Caco-2 (cell line): Measurements from ENCODE around the gene PLP2. TPM values are rescaled to one million over a fixed set of nuclear protein-coding genes. Genes with fewer than 3 reads are reported as not detected.

Experiments
- BruUV-seq: library from RNA; stranded (reverse); fragments of 400-500 nt; replicated peaks from 2 replicates; lab custom pipeline; 2021; lab: Mats Ljungman, UMichigan
- CTCF ChIA-PET: fragments of 300-600 bp; sonication (Branson Sonifier 250); formaldehyde crosslinking; loops from one replicate; lab custom pipeline; 2022; ENCODE audit warnings: antibody characterized with exemption; lab: Charles Lee
- POLR2A ChIA-PET: fragments of 300-600 bp; sonication (Branson Sonifier 250); formaldehyde crosslinking; loops from one replicate; lab custom pipeline; 2022; ENCODE audit warnings: antibody characterized with exemption; lab: Charles Lee
- DNase-seq, 2 experiments: peaks; one replicate each; pipeline versions ENCODE4 v3.0.0 to v3.0.0-alpha.2; 2020 to 2022
- H3K27me3 ChIP-seq: replicated peaks from 2 replicates; pipeline ENCODE4 v1.6.0; 2011; ENCODE audit warnings: low read length; ENCODE audit not compliant: control insufficient read depth, insufficient read depth
- H3K36me3 ChIP-seq: 2 replicates; pipeline ENCODE4 v1.5.1; 2011; ENCODE audit warnings: low read length; ENCODE audit not compliant: control insufficient read depth, insufficient read depth
- H3K4me1 ChIP-seq: fragments of 250-450 bp; sonication (Bioruptor Pico); 2 replicates; pipeline ENCODE4 v1.5.1; 2020; ENCODE audit warnings: mild to moderate bottlenecking
- H3K4me3 ChIP-seq: 2 replicates; pipeline ENCODE4 v1.5.1; 2011; ENCODE audit warnings: low read depth, mild to moderate bottlenecking, control low read depth, low read length
- H3K9me3 ChIP-seq: fragments of 250-450 bp; sonication (Bioruptor Pico); 2 replicates; pipeline ENCODE4 v1.5.1; 2020; ENCODE audit warnings: mild to moderate bottlenecking, moderate library complexity
- H3K27ac Mint-ChIP-seq: one replicate; pipeline ENCODE4 v1.8.0; 2022; ENCODE audit warnings: mixed read lengths; ENCODE audit not compliant: unreplicated experiment
- H3K27me3 Mint-ChIP-seq: one replicate; pipeline ENCODE4 v1.8.0; 2022; ENCODE audit warnings: mixed read lengths; ENCODE audit not compliant: insufficient read depth, unreplicated experiment
- H3K36me3 Mint-ChIP-seq: one replicate; pipeline ENCODE4 v1.8.0; 2022; ENCODE audit warnings: mild to moderate bottlenecking, mixed read lengths; ENCODE audit not compliant: insufficient read depth, unreplicated experiment
- H3K4me1 Mint-ChIP-seq: one replicate; pipeline ENCODE4 v1.8.0; 2022; ENCODE audit warnings: low read depth, mixed read lengths; ENCODE audit not compliant: unreplicated experiment
- H3K4me3 Mint-ChIP-seq: one replicate; pipeline ENCODE4 v1.8.0; 2022; ENCODE audit warnings: mild to moderate bottlenecking, moderate library complexity, mixed read lengths; ENCODE audit not compliant: unreplicated experiment
- H3K9me3 Mint-ChIP-seq: one replicate; pipeline ENCODE4 v1.8.0; 2022; ENCODE audit warnings: mixed read lengths; ENCODE audit not compliant: unreplicated experiment
- intact Hi-C: fragments of 100-400 bp; cut with micrococcal nuclease; formaldehyde crosslinking; loops from one replicate; pipeline ENCODE4 v1.10.0; 2022; ENCODE audit not compliant: unreplicated experiment
- total RNA-seq: library from RNA; stranded (reverse); gene quantifications from 2 replicates; pipeline ENCODE4 v1.2.3, GENCODE V29; 2022
- TF ChIP-seq, protein P1 (sequence below), 2 experiments: fragments of 200-600 bp in 1 of 2; IDR thresholded peaks; 1 replicate in 1 of 2; 2 replicates in 1 of 2; pipeline versions ENCODE4 v1.5.1 to v1.8.0; 2011 to 2022; ENCODE audit warnings: antibody characterized with exemption in 1 of 2, control low read depth in 1 of 2, inconsistent platforms in 1 of 2, low read depth in 1 of 2, low read length in 1 of 2, mild to moderate bottlenecking in 1 of 2, moderate library complexity in 1 of 2; ENCODE audit not compliant: insufficient read depth in 1 of 2, severe bottlenecking in 1 of 2, unreplicated experiment in 1 of 2

Gene PLP2
- total RNA-seq, 1 experiment from 2014 or later: 54.2 TPM

DNA sequence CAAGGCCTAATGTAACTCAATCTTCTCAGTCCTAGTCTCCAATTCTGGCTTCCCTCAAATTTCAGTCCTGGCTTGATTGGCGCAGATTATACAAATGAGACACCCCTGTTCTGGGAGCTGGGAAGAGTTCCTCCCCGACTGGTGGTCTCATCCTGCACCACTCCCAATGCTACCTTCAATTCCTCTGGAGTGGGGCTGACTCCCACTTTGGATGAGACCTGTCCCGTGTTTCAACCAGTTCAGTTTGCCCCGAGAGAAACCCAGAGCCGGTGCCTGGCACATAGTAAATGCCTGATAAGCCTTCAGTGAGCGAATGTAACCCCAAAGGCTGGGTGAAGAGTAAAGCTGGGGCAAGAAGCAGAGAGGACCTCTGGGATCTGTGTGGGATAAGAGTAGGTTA lies 32.3 kb downstream of the PLP2 start:
- Mint-ChIP-seq H3K27ac (no peak overlapping the region), H3K4me1 (no peaks in the 10 kb centered on the region), H3K36me3 (peaks cover 7% of the 10 kb centered on the region), H3K9me3 (no peaks in the 10 kb centered on the region), H3K27me3 (no peaks in the 10 kb centered on the region), H3K4me3 (no peak overlapping the region)
- ChIA-PET CTCF (no interaction called here), POLR2A (no interaction called here)
- no TSS peak for BruUV-seq
- no peak overlapping the region for H3K4me3 ChIP-seq
- DNase-seq: no peak
- H3K36me3 ChIP-seq: no peaks in the 10 kb centered on the region
- no peaks in the 10 kb centered on the region for H3K27me3 ChIP-seq
- H3K4me1 ChIP-seq: peaks cover 13% of the 10 kb centered on the region; the same call in 1 of the 2 replicates
- no peaks in the 10 kb centered on the region for H3K9me3 ChIP-seq
- intact Hi-C loops: no loop called here
- TF ChIP-seq, protein P1, sequence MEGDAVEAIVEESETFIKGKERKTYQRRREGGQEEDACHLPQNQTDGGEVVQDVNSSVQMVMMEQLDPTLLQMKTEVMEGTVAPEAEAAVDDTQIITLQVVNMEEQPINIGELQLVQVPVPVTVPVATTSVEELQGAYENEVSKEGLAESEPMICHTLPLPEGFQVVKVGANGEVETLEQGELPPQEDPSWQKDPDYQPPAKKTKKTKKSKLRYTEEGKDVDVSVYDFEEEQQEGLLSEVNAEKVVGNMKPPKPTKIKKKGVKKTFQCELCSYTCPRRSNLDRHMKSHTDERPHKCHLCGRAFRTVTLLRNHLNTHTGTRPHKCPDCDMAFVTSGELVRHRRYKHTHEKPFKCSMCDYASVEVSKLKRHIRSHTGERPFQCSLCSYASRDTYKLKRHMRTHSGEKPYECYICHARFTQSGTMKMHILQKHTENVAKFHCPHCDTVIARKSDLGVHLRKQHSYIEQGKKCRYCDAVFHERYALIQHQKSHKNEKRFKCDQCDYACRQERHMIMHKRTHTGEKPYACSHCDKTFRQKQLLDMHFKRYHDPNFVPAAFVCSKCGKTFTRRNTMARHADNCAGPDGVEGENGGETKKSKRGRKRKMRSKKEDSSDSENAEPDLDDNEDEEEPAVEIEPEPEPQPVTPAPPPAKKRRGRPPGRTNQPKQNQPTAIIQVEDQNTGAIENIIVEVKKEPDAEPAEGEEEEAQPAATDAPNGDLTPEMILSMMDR (IDR thresholded peaks at IDR 0.05; ENCODE audit: insufficient read depth in 1 of 2, low read depth in 1 of 2, low read length in 1 of 2, severe bottlenecking in 1 of 2, unreplicated experiment in 1 of 2): no peak

DNA sequence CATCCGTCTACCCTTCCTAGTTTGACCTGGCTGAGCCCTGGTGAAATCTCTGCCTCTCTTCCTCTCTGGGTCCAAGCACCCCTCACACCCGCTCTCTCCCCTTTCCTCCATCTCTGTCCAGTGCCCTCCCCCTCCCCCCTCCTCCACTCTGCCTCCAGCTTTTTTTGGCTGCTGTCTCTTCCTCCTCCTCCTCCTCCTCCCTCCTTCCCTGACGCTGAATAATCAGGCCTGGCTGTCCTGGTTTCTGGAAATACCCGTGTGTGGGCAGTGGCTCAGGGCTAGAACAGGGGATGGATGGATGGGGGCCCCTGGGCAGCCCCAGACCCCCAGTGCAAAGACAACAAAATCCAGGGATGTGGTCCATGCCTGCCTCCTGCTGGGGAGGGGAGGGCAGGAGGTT lies 33.0 kb downstream of the PLP2 start:
- no peak for DNase-seq
- H3K36me3 Mint-ChIP-seq: peaks cover 7% of the 10 kb centered on the region
- no TSS peak for BruUV-seq
- H3K9me3 Mint-ChIP-seq: no peaks in the 10 kb centered on the region
- H3K27ac Mint-ChIP-seq: no peak overlapping the region
- TF ChIP-seq, protein P1 (IDR thresholded peaks at IDR 0.05; ENCODE audit: insufficient read depth in 1 of 2, low read depth in 1 of 2, low read length in 1 of 2, severe bottlenecking in 1 of 2, unreplicated experiment in 1 of 2): no peak
- peaks cover 13% of the 10 kb centered on the region; the same call in 1 of the 2 replicates for H3K4me1 ChIP-seq
- H3K4me3 ChIP-seq: no peak overlapping the region
- POLR2A ChIA-PET: no interaction called here
- H3K4me3 Mint-ChIP-seq: no peak overlapping the region
- CTCF ChIA-PET: no interaction called here
- H3K9me3 ChIP-seq: no peaks in the 10 kb centered on the region
- no peaks in the 10 kb centered on the region for H3K4me1 Mint-ChIP-seq
- no peaks in the 10 kb centered on the region for H3K27me3 ChIP-seq
- no peaks in the 10 kb centered on the region for H3K27me3 Mint-ChIP-seq
- intact Hi-C loops: no loop called here
- H3K36me3 ChIP-seq: no peaks in the 10 kb centered on the region

DNA sequence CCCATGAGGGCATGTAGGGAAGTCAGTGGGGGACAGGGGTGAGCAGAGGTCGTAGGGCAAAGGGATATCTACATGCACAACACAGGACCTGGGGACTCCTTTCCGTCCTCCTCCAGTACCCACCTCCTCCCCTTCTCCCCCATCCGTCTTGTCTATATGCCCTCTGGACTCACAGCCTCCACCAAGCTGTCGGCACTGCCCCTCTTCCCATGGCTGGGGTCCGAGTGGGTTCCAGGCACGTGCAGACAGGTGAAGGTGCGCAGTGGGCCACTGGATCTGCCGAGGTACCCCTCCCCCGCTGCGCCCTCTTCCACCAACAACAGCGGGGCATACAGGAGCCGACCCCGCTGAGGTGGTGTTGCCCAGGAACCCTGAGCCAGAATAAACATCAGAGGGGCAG lies 33.7 kb downstream of the PLP2 start:
- H3K4me1 ChIP-seq: peaks cover 11% of the 10 kb centered on the region; the same call in 1 of the 2 replicates
- H3K36me3 Mint-ChIP-seq: peaks cover 7% of the 10 kb centered on the region
- no peak for DNase-seq
- no peaks in the 10 kb centered on the region for H3K27me3 Mint-ChIP-seq
- no peak overlapping the region for H3K4me3 Mint-ChIP-seq
- no peaks in the 10 kb centered on the region for H3K9me3 Mint-ChIP-seq
- TF ChIP-seq, protein P1 (IDR thresholded peaks at IDR 0.05; ENCODE audit: insufficient read depth in 1 of 2, low read depth in 1 of 2, low read length in 1 of 2, severe bottlenecking in 1 of 2, unreplicated experiment in 1 of 2): no peak
- no peaks in the 10 kb centered on the region for H3K9me3 ChIP-seq
- no peak overlapping the region for H3K27ac Mint-ChIP-seq
- H3K4me1 Mint-ChIP-seq: no peaks in the 10 kb centered on the region
- intact Hi-C loops: no loop called here
- H3K36me3 ChIP-seq: no peaks in the 10 kb centered on the region
- no TSS peak for BruUV-seq
- ChIA-PET POLR2A (no interaction called here), CTCF (no interaction called here)
- H3K27me3 ChIP-seq: no peaks in the 10 kb centered on the region
- no peak overlapping the region for H3K4me3 ChIP-seq
